HG02571 (cell line): ENCODE measurements around the gene MTFR2.
"Not testable (repeated sequence)": the region's sequence is repeated elsewhere in the genome, so short reads cannot be mapped to it uniquely, and the experiment has no call there.

Experiments
- ATAC-seq: cut with Tn5 transposase; IDR thresholded peaks from one replicate; pipeline ENCODE4 v1.9.1; 2021; ENCODE audit warnings: mild to moderate bottlenecking, moderate library complexity; ENCODE audit not compliant: unreplicated experiment

Gene MTFR2

DNA sequence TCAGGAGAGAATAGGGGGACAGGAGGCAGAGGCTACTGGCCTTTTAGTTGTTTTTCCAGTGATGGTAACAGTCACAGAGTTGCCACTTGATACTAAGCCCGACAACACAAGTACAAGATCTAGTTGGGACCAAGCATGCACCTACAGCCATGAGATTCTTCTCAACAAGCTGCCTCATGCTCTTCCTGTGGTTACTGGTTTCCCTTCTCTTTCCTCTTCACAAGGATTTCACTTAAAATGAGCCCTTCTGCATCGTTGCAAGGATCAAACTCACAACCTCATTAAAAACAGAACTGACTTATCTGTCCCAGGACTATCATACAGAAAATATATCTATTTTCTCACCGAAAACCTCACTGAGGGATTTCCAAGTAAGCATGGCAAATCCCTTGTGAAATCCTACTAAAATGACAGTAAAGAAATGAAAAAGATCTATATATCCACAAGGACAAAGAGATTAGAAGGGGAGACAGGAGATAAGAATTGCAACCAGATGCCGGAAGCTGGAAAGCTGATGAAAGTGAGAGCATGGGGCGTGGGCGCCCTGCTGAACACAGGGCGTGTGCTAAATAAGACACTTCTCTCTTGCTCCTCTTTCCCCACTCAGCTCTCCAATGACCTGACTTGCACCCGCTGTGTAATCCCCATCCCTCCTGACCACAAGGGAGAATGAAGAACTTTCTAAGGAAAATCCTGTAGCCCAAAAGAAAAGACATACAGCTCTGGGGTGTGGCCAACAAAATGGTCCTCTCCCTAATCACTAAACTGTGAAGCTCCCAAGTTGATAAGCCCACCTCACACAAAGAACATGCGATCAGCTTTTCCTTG lies 13.4 kb downstream of the MTFR2 start:
- no peak for ATAC-seq

DNA sequence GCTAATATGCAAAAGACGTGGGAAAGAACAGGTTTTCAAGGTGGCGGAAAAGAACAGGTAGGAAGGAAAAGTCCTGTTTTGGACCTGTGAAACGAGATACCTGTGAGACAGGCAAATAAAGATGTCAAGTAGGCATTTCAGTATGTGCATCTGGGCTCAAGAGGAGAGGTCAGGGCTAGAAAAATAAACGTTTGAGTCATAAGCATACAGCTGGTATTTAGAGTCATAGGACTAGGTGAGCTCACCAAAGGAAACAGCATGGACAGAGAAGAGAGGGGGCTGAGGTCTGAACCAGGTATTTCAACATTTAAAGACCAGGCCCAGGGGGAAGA lies 14.9 kb downstream of the MTFR2 start:
- no peak for ATAC-seq

DNA sequence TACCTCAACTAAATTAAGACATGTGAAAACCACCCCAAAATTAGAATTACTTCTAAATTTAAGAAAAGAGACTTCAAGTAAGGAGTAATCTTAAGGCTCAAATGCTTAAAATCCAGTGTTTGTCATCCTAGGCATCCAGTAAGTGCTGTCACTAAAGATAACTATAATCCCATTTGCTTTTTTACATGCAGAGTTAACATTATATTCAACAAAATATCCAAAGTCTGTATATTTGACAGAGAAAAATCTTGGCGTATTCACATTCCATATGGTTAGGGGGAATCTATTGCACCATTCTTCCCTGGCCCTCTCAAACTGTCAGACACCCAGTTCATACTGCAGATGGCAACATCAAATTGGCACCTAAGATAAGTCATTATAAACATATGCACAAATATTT lies 17.4 kb downstream of the MTFR2 start:
- no peak for ATAC-seq

DNA sequence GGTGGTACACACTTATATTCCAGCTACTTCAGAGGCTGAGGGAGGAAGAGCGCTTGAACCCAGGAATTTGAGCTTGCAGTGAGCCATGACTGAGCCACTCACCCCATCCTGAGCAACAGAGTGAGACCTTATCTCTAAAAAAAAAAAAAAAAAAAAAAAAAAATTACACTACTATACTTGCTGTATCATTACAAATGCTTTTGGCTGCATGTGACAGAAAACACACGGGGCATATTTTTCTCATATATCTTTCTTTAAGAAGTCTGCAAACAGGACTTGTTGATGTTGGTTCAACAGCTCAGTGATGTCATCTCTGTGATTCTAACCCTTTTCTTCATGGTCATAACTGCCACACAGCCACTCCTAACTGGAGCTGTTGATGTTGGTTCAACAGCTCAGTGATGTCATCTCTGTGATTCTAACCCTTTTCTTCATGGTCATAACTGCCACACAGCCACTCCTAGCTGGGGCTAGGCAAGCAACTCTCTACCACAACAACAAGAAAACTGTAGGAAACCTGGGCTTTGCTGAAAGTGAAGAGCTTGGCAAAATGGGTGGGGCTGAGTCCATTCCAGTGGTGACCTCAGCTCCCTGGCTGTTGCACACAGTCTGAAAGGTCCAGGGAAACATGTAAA lies 19.8 kb downstream of the MTFR2 start:
- ATAC-seq = no peak

DNA sequence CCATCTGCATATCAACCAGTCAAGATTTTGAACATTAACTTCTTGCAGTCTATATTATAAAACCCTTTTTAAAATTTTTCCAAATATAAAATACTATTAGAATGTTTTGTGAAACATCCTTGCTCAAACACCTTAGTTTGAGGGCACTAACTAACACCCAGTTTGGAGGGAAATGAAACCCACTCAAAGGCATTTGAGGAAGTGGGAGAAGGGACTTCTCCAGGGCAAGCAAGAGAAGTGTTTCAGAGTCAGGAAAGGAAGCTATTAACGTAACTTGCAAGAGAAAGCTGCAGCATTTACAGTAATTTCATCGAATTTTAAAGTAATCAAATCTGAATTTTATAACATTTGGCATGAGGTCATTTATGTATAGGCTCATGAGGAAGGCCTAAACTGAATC lies 21.3 kb downstream of the MTFR2 start:
- no peak for ATAC-seq

DNA sequence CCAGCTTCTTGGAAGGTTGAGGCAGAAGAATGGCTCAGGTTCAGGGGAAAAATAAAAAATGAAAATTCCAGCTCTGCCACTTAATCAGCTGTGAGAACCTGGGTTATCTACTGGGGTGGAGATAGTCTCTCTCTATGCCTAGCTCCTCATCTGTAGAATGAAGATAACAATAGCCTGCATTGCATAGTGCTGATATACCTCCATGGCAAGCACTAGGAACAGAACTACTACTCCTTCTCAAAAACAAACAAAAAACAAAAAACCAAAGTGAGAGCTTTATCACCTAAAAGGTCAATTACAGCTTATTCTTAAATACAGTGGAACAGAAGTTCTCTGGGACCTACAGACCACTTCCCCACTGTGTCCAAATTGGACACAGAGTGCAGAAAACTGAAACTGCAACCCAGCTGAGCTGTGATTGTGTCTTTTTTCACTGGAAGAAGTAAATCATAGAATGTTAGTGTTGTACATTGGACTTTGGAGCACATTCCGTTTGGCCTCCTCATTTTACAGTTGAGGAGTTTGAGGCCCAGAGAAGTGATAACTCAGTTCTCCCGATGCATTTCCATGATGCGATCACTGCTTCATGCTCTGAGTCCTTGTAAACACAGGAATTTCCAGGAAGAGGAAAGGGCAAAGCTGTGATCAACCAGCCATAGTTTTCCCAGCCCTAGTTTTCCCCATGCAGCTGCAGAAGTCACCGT lies 23.3 kb downstream of the MTFR2 start:
- ATAC-seq = no peak

DNA sequence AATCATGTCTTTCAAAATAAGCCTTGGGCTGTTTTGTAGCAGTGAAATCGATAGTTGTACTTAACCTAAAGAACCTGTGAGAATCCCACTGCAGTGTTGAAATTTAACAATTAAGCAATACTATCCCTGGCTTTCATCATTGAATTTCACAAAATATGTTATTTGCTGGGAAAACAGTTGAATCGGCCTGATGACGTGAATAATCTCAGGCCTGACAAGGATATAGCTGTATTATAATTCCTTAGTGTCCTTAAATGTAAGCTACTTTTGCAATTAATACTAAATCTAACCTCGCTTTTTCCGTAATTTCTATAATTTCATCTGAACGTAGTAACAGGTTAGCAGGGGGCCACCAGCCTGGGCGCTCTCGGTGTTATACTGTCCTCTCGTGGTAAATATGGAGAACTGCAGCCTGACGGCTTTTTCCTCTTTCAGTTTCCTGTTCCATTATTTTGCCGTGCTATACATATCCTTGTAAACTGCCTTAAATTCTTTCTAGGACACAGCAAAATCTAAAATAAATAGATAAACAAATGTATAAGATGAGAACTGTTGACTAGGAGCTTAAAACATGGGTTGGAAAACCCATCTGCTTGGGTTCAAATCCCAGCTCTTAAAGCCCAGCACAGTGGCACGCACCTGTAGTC lies 24.0 kb downstream of the MTFR2 start:
- ATAC-seq = peak; percentile 63

DNA sequence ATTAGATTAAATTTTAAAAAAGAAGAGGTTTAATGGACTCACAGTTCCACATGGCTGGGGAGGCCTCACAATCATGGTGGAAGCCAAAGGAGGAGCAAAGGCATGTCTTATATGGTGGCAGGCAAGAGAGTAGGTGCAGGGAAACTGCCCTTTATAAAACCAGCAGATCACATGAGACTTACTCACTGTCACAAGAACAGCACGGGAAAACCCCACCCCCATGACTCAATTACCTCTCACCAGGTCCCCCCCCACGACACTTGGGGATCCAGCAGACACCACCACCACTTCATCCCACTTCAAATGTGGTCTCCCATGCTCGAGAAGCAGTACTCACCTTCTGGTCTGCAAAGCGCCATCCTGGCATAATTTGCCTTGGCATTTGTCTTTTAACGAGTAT lies 24.6 kb downstream of the MTFR2 start:
- no peak for ATAC-seq

DNA sequence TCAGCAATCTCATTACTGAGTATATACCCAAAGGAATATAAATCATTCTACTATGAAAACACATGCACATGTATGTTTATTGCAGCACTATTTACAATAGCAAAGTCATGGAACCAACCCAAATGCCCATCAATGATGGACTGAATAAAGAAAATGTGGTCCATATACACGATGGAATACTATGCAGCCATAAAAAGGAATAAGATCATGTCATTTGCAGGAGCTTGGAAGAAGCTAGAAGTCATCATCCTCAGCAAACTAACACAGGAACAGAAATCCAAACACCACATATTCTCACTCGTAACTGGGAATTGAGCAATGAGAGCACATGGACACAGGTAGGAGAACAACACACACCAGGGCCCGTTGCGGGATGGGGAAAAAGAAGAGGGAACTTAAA lies 25.1 kb downstream of the MTFR2 start:
- not testable (repeated sequence) for ATAC-seq

DNA sequence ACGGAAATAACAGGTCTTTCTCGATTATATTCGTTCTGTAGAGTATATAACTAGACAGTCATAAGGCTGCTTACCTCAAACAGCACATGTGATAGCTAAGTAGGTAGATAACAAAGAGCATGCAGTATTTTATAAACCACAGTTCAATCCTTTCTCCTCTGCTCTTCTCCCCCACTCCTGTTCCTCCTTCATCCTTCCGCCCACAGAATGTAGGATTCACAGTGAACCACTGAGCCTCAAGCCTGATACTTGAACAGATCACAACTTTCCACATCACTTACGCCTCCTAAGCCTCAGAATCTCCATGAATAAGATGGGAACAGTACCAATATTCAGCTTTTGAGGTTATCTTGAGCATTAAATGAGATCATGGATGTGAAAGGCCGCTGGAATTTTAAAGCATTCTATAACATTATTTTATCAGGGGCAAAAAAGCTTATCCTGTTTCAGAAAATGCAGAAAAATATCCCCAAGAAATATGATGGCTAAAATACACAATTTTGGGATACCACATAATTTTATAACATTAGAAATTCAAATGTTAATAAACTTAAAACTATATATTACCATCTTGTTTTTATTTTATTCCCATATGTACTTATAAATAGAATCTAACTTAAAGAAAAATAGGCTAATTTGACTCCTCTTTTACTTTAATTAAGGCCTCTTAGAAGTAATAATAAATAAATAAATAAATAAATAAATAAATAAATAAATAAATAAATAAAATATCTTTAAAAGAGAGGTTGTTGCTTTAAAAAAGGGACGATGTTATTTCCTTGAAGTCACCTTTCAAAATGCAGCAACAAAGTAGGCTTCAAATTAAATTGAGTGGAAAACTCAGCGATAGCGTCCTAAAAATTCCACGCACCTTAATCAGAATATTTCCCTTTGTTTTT lies 33.4 kb downstream of the MTFR2 start:
- ATAC-seq = no peak

DNA sequence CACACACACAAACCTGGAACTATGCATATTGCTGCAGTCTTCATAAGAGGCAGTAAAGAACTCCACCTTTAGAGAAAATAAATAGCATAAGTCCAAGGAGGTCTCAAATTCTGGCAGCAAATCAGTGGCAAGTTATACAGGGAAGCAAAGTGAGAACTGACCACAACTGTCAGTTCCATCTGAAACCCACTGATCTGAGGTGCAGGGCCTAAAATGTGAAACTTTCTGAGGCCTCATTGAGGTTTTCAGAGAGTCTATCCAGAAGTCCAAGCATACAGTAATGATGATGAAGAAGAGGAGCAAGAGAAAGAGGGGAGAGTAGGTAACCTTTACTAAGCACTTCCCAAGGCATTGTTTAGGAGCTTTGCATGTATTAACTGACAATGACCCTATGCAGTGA lies 36.3 kb downstream of the MTFR2 start:
- no peak for ATAC-seq

DNA sequence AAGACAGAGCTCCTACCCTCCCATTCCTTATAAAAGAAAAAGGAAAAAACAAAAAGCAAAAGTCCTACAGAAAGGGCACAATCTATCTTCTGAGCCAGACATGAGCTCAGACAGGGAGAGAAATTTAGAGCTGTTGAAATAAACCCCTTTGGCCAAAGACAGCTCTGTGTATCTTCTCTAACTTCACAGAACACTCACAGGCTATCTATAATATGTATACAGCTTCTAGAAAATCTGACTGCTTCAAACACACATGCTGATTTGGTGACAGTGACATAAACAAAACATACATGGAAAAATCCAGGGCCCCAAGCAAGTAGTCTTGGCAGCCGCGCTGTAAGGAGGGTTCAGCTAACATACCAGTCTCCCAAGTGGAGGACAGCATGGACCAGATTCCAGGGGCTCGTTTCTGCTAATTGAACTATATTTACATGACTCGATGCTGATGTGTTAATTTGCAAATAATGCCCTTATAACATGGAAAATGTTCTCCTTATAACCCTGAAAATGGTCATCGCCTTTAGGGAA lies 37.0 kb downstream of the MTFR2 start:
- ATAC-seq = no peak

DNA sequence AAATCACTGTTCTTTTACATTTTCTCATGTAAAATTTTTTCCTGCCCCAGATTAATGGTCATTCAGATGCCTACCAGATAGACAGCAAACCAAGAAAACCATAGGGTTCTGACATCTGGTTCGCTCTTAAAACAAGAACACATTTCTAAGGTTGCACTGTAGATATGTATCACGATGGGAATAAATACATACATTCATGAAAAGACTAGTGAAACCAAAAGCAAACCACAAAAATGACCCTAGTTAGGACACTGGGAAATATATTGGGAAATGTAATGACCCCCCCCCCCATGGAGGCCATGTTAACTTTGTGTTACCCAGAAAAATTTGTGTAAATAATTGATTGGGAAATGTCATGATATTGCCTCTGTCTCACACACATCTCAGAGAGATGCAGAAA lies 37.5 kb downstream of the MTFR2 start:
- ATAC-seq = no peak

DNA sequence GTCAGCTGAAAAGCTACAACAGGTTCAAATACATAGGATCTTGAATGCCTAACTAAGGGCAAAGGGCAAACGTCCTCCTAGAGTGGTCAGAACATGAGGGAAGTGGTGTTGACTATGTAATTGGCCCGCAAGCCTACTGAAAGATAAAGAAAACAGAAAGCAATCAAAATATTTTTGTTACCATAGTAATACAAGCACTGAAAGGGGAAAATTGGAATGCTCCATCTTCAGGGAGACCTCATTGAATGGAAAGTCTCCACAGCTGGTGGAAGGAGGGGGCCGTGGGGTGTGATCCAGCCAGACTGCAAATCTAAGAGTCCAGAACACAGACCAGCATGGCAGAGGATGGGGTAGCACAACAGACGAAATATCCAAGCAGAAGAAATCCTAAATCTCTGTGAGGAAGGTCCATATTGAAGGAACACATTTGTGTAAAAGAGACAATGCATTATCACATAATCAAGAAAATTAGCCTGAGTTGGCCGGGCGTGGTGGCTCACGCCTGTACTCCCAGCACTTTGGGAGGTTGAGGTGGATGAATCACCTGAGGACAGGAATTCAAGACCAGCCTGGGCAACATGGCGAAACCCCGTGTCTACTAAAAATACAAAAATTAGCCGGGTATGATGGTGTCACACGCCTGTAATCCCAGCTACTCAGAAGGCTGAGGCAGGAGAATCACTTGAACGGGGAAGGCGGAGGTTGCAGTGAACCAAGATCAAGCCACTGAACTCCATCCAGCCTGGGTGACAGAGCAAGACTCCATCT lies 39.5 kb downstream of the MTFR2 start:
- ATAC-seq = no peak

DNA sequence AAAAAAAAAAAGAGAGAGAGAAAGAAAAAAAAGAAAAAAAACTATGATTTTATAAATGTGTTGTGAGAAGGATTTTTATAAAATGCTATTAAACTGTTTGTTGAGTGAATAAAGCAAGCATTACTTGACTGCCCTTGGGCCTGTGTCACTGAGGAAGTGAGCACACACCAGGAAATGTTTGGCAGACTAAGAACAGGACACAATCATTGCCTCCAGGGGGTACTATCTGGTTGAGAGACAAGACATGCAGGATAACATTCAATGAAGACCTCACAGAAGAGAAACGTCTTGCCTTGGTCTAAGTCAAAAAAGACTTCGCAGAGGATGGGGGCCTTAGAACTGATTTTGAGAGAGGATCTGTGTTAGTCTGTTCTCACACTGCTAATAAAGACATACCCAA lies 40.6 kb downstream of the MTFR2 start:
- ATAC-seq = no peak

DNA sequence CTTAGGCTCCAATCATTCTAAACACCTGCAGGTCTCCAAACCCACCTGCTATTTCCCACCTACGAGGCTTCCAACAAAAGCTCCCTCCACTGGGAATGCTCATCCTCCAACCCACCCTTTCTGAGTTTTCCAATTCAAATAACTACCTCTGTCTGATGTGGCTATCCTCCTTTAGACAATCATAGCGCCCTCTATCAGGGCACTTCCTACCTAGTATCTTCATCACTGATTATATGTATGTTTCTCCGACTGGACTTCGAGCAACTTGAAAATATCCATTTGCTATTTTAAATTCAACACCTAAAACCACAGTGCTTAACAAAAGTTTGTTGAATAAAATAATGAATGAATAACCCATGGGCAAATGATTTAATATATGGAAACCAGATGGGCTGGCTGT lies 41.3 kb downstream of the MTFR2 start:
- no peak for ATAC-seq

DNA sequence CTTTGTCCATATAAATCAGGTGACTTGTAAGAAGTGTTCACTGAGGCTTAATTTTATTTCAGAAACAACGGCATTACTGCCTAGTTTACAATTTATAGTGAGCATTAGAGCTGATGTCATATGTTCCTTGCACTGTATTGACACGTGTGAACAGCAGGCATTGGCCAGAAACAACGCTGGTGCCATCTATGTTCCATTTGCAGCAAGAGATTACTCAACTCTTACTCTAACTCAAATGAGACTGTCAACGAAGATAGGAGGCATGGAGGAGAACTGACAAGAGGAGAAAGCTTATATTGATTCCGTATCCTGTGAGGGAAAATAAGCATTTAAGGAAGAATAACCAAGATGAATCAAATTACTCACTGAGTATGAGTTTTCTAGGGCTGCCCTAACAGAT lies 48.4 kb downstream of the MTFR2 start:
- no peak for ATAC-seq

DNA sequence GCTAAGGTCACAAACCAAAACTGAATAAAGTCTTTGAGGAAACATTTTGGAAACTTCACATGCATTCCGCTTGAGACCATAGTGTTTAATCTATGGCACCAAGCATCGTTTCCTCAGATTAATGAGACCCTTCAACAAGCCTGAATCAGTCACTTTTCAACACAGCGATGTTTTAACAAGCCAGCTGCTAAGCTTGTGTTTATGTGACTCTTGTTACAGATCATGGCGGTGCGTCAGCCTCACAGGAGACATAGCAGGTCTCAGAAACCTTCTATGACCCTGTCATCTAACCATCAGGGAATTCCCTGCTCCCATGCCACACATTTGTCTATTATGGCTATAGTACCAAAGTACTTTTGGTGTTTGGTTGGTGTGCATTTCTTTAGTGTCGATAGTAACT lies 57.2 kb downstream of the MTFR2 start:
- no peak for ATAC-seq

DNA sequence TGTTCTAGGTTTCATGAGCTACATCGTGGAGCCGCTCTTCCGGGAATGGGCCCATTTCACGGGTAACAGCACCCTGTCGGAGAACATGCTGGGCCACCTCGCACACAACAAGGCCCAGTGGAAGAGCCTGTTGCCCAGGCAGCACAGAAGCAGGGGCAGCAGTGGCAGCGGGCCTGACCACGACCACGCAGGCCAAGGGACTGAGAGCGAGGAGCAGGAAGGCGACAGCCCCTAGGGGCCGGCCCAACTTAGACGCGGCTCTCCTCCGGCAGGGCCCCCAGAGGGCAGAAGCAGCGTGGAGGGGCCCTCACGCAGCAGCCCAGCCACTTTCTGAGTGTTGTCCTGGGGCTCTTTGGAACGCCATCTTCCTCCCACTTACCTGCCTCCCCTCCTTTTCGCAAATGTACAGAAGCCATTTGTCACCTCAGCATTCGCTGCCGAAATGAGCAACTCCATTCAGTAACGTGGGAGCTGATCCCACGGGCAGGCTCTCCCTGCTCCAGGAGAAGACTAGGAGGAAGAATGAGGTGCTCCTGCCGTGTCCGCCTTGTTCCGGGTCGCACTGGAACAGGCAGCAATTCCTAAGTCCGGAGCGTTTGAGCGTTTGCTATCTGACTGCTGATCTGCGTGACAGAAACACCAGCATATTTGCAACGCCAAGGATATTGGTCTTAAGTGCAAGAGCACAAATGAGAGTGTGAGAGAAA lies 58.4 kb downstream of the MTFR2 start:
- ATAC-seq = no peak
